Neural cell (in vitro differentiated cells): ENCODE measurements around the gene IRF2BP2. TPM values are rescaled to one million over a fixed set of nuclear protein-coding genes. Genes with fewer than 3 reads are reported as not detected.

ENCODE experiments used
- H2AFZ ChIP-seq: fragments of 200-600, 300-800 bp; sonication (generic), shearing (Covaris generic); 2 replicates; pipeline ENCODE4 v1.6.0; 2014; ENCODE audit warnings: low read depth, mild to moderate bottlenecking, antibody characterized with exemption, low read length, moderate library complexity
- H3F3A ChIP-seq: fragments of 200-600 bp; shearing (Covaris generic); 2 replicates; pipeline ENCODE4 v1.6.1; 2016; ENCODE audit warnings: mild to moderate bottlenecking, moderate library complexity, mixed read lengths, antibody characterized with exemption, low read length; ENCODE audit not compliant: insufficient read depth, poor library complexity, severe bottlenecking
- H3K27ac ChIP-seq: fragments of 200-600, 300-800 bp; sonication (generic), shearing (Covaris generic); 2 replicates; pipeline ENCODE4 v1.5.1; 2014; ENCODE audit warnings: mild to moderate bottlenecking, low read length, moderate library complexity
- H3K27me3 ChIP-seq: fragments of 300-800, 200-600 bp; sonication (generic), shearing (Covaris generic); 2 replicates; pipeline ENCODE4 v1.6.0; 2014; ENCODE audit warnings: mild to moderate bottlenecking, low read depth, low read length, moderate library complexity; ENCODE audit not compliant: insufficient read depth
- H3K36me3 ChIP-seq: fragments of 300-800, 200-600 bp; sonication (generic), shearing (Covaris generic); 2 replicates; pipeline ENCODE4 v1.5.1; 2014; ENCODE audit warnings: mild to moderate bottlenecking, antibody characterized with exemption, low read length, moderate library complexity; ENCODE audit not compliant: insufficient read depth
- H3K4me2 ChIP-seq: fragments of 300-800, 200-600 bp; sonication (generic), shearing (Covaris generic); 2 replicates; pipeline ENCODE4 v1.6.0; 2014; ENCODE audit warnings: mild to moderate bottlenecking, low read length
- H3K4me3 ChIP-seq: fragments of 300-800, 200-600 bp; sonication (generic), shearing (Covaris generic); 2 replicates; pipeline ENCODE4 v1.5.1; 2014; ENCODE audit warnings: mild to moderate bottlenecking, low read length, moderate library complexity
- H3K79me2 ChIP-seq: fragments of 200-600 bp; shearing (Covaris generic); replicated peaks from 2 replicates; pipeline ENCODE4 v1.6.0; 2014; ENCODE audit warnings: mild to moderate bottlenecking, low read length, moderate library complexity; ENCODE audit not compliant: insufficient read depth
- H3K9ac ChIP-seq: fragments of 300-800, 200-600 bp; sonication (generic), shearing (Covaris generic); 2 replicates; pipeline ENCODE4 v1.6.1; 2016; ENCODE audit warnings: mild to moderate bottlenecking, low read length, mixed read lengths
- H3K9me2 ChIP-seq: fragments of 200-600 bp; shearing (Covaris generic); 2 replicates; pipeline ENCODE4 v1.6.1; 2016; ENCODE audit warnings: mild to moderate bottlenecking, low read length, mixed read lengths; ENCODE audit not compliant: insufficient read depth
- H3K9me3 ChIP-seq: fragments of 200-600, 300-800 bp; sonication (generic), shearing (Covaris generic); 2 replicates; pipeline ENCODE4 v1.6.1; 2016; ENCODE audit warnings: mild to moderate bottlenecking, mixed run types, low read length, moderate library complexity, mixed read lengths
- H4K20me1 ChIP-seq: fragments of 200-600 bp; shearing (Covaris generic); 2 replicates; pipeline ENCODE4 v1.6.1; 2016; ENCODE audit warnings: mild to moderate bottlenecking, mixed run types; ENCODE audit not compliant: insufficient read depth
- CTCF ChIP-seq: fragments of 450-650 bp; IDR thresholded peaks from 2 replicates; pipeline ENCODE4 v1.5.1; 2014; ENCODE audit warnings: antibody characterized with exemption, mild to moderate bottlenecking, moderate library complexity; ENCODE audit not compliant: poor library complexity, severe bottlenecking
- EP300 ChIP-seq: fragments of 450-650 bp; conservative IDR thresholded peaks from 2 replicates; pipeline ENCODE4 v1.6.1; 2014; ENCODE audit warnings: antibody characterized with exemption, mild to moderate bottlenecking, moderate library complexity; ENCODE audit not compliant: poor library complexity, severe bottlenecking
- EZH2 ChIP-seq: fragments of 200-600, 300-800 bp; shearing (Covaris generic), sonication (generic); IDR thresholded peaks from 2 replicates; pipeline ENCODE4 v1.6.1; 2014; ENCODE audit warnings: antibody characterized with exemption, low read length, borderline replicate concordance, mild to moderate bottlenecking; ENCODE audit not compliant: insufficient read depth, poor library complexity, severe bottlenecking
- MXI1 ChIP-seq: fragments of 450-650 bp; conservative IDR thresholded peaks from 2 replicates; pipeline ENCODE4 v1.6.1; 2014; ENCODE audit warnings: antibody characterized with exemption, mild to moderate bottlenecking; ENCODE audit not compliant: poor library complexity, severe bottlenecking
- POLR2AphosphoS5 ChIP-seq: IDR thresholded peaks from 2 replicates; pipeline ENCODE4 v1.6.1; 2012
- RAD21 ChIP-seq: fragments of 450-650 bp; conservative IDR thresholded peaks from 2 replicates; pipeline ENCODE4 v1.6.1; 2014; ENCODE audit warnings: antibody characterized with exemption, mild to moderate bottlenecking, moderate library complexity
- REST ChIP-seq: IDR thresholded peaks from 2 replicates; pipeline ENCODE4 v1.6.1; 2012; ENCODE audit warnings: borderline replicate concordance
- SMC3 ChIP-seq: fragments of 450-650 bp; conservative IDR thresholded peaks from 2 replicates; pipeline ENCODE4 v1.6.1; 2014; ENCODE audit warnings: antibody characterized with exemption, mild to moderate bottlenecking, moderate library complexity; ENCODE audit not compliant: poor library complexity
- TAF1 ChIP-seq: IDR thresholded peaks from 2 replicates; pipeline ENCODE4 v1.6.1; 2012; ENCODE audit warnings: low read depth
- polyA plus RNA-seq: library from polyadenylated mRNA; depleted of rRNA; stranded (reverse); fragments of >200 nt; gene quantifications from 2 replicates; pipeline ENCODE4 v1.2.3, GENCODE V29; 2014

IRF2BP2 gene
- polyA plus RNA-seq, 1 donor from 2014 or later, result 56.9 TPM

- H3K4me3 ChIP-seq, result no peak overlapping the region
- no peak overlapping the region for H3K4me2 ChIP-seq
- H2AFZ ChIP-seq, result no peak overlapping the region
- H3K9ac ChIP-seq, result no peak overlapping the region
- no peaks in the 10 kb centered on the region for H3K79me2 ChIP-seq
- H3K27me3 ChIP-seq, result no peaks in the 10 kb centered on the region
- peaks cover 4% of the 10 kb centered on the region for H3F3A ChIP-seq
- H4K20me1 ChIP-seq, result no peaks in the 10 kb centered on the region
- no peak for TF ChIP-seq POLR2AphosphoS5
- no peak for TF ChIP-seq SMC3
- no peak for TF ChIP-seq REST
- TF ChIP-seq RAD21, result no peak
- TF ChIP-seq CTCF, result no peak
- TF ChIP-seq TAF1, result no peak
- no peak for TF ChIP-seq EZH2
- no peak for TF ChIP-seq MXI1
- no peak for TF ChIP-seq EP300
- no peaks in the 10 kb centered on the region for H3K9me2 ChIP-seq
- no peaks in the 10 kb centered on the region for H3K36me3 ChIP-seq
- no peaks in the 10 kb centered on the region for H3K9me3 ChIP-seq
- no peak overlapping the region for H3K27ac ChIP-seq
Measured at GRCh38 chr1:234616644-234617043, 6.7 kb upstream of the IRF2BP2 start.

- Histone ChIP-seq H3K27ac (peak overlapping the region; percentile 98), H3K36me3 (no peaks in the 10 kb centered on the region), H3K79me2 (no peaks in the 10 kb centered on the region), H4K20me1 (no peaks in the 10 kb centered on the region), H3K9me2 (no peaks in the 10 kb centered on the region), H3K9ac (peak overlapping the region; percentile 92), H3K27me3 (no peaks in the 10 kb centered on the region), H3K4me2 (no peak overlapping the region), H2AFZ (no peak overlapping the region), H3K9me3 (no peaks in the 10 kb centered on the region), H3K4me3 (no peak overlapping the region), H3F3A (peaks cover 7% of the 10 kb centered on the region)
- TF ChIP-seq RAD21 (no peak), MXI1 (no peak), SMC3 (no peak), REST (no peak), EZH2 (no peak), CTCF (no peak), EP300 (no peak), POLR2AphosphoS5 (no peak), TAF1 (no peak)
Measured at GRCh38 chr1:234614081-234614489, 4.1 kb upstream of the IRF2BP2 start.
